ENCODE data around the gene EPGN.
A peak's percentile ranks its signal among the peaks of the same experiment; 100 is the strongest.
"Not testable (repeated sequence)": the region's sequence is repeated elsewhere in the genome, so short reads cannot be mapped to it uniquely, and the experiment has no call there.

Gene EPGN

DNA sequence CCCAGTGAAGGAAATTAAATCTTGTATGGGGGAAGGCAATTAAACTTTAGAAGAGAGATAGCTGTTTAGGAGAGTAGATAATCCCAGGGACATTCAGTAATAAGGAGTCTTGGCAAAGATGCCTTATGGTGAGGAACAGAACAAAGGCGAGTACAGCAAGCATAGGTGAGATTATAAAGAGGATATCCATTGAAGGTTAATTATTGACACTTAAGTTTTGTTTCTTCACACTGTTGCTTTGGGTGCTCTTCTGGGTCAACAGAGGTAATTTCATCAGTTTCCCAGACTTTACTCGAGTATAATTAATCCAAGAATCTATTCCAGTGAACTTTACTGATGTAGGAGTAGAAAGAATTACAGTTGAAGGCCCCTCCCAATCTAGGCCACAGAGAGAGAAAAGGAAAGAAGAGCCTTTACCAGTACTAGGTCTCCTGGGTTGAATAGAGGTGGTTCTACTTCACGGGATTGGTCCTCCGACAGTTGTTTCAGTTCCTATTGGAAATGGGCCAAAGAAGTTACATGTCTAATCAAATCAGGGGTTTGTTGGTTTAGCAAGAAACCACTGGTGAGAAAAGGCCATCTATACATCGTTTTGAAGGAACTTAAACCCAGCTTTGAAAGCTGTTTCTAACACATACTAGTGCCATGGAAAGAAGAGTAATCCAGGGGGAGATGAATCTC, 27.2 kb downstream of the EPGN start:
- H3K4me3 ChIP-seq (ENCODE audit: low read depth, low read length), result no peak overlapping the region
- no peaks in the 10 kb centered on the region for H3K9me3 ChIP-seq (ENCODE audit: control insufficient read depth, insufficient read depth, low read length)
- no peak overlapping the region for H3K9ac ChIP-seq (ENCODE audit: low read depth, low read length)
- H3K4me1 ChIP-seq (ENCODE audit: control insufficient read depth, insufficient read depth, low read length), result no peaks in the 10 kb centered on the region
- no peaks in the 10 kb centered on the region for H3K27me3 ChIP-seq (ENCODE audit: control insufficient read depth, insufficient read depth, low read length)
- no peak overlapping the region for H3K27ac ChIP-seq (ENCODE audit: low read depth, low read length)
- H3K36me3 ChIP-seq (ENCODE audit: control insufficient read depth, insufficient read depth, low read length), result no peaks in the 10 kb centered on the region

DNA sequence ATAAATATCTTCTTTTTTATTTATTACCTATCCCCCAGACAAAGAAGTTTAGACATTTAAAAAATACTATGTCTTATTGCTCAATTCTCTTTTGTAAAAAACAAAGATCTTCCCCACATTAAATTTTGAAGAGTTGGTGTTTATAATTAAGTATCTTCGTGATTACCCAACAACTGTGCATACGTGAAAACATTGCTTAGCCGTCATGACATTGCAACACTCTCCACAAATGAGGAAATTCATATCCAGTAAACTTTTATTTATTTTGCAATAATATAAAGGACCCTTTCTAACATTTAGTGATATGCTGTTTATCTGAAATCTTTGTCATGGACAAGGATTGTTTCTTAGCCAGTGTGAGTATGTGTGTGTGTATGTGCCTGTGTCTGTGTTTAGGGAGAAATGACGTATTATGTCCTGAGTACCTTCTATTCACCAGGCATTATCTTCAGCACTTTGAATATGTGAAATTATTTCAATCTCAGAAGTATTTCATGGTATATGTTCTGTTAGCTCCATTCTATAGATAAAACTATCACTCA, 30.6 kb downstream of the EPGN start:
- H3K36me3 ChIP-seq (ENCODE audit: control insufficient read depth, insufficient read depth, low read length), result no peaks in the 10 kb centered on the region
- peaks cover 10% of the 10 kb centered on the region for H3K9me3 ChIP-seq (ENCODE audit: control insufficient read depth, insufficient read depth, low read length)
- no peaks in the 10 kb centered on the region for H3K27me3 ChIP-seq (ENCODE audit: control insufficient read depth, insufficient read depth, low read length)
- no peak overlapping the region for H3K4me3 ChIP-seq (ENCODE audit: low read depth, low read length)
- no peak overlapping the region for H3K27ac ChIP-seq (ENCODE audit: low read depth, low read length)
- H3K9ac ChIP-seq (ENCODE audit: low read depth, low read length), result no peak overlapping the region
- no peaks in the 10 kb centered on the region for H3K4me1 ChIP-seq (ENCODE audit: control insufficient read depth, insufficient read depth, low read length)

DNA sequence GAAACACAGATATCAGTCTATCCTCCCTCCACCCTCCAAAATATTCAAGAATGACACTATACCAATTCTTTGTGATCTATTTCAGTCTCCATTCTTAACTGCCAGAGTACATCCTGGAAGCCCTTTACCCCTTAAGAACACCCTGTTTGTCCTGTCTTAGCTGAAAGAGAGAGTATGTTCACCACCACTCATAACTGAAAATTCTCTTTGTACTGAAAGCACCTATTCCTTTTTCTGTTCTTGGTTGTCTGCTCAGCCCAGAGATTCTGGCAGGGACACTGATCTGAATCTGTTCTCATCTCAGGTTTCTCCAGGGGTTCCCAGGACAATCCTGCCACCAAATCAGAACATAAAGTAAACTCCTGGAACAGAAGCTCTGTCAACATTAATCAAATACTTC, 31.2 kb downstream of the EPGN start:
- H3K4me3 ChIP-seq (ENCODE audit: low read depth, low read length), result no peak overlapping the region
- no peaks in the 10 kb centered on the region for H3K27me3 ChIP-seq (ENCODE audit: control insufficient read depth, insufficient read depth, low read length)
- no peak overlapping the region for H3K9ac ChIP-seq (ENCODE audit: low read depth, low read length)
- H3K36me3 ChIP-seq (ENCODE audit: control insufficient read depth, insufficient read depth, low read length), result no peaks in the 10 kb centered on the region
- peaks cover 17% of the 10 kb centered on the region for H3K9me3 ChIP-seq (ENCODE audit: control insufficient read depth, insufficient read depth, low read length)
- H3K27ac ChIP-seq (ENCODE audit: low read depth, low read length), result no peak overlapping the region
- H3K4me1 ChIP-seq (ENCODE audit: control insufficient read depth, insufficient read depth, low read length), result no peaks in the 10 kb centered on the region

GRCh38 chr4:74340421-74340820, 32.2 kb downstream of the EPGN start:
- H3K4me3 ChIP-seq (ENCODE audit: low read depth, low read length); H3K4me1 ChIP-seq (ENCODE audit: control insufficient read depth, insufficient read depth, low read length); H3K36me3 ChIP-seq (ENCODE audit: control insufficient read depth, insufficient read depth, low read length); H3K27me3 ChIP-seq (ENCODE audit: control insufficient read depth, insufficient read depth, low read length); H3K9ac ChIP-seq (ENCODE audit: low read depth, low read length); H3K27ac ChIP-seq (ENCODE audit: low read depth, low read length): not testable (repeated sequence)
- H3K9me3 ChIP-seq (ENCODE audit: control insufficient read depth, insufficient read depth, low read length), result peaks cover 25% of the 10 kb centered on the region

GRCh38 chr4:74344031-74344430, 35.8 kb downstream of the EPGN start:
- Histone ChIP-seq H3K27me3 (ENCODE audit: control insufficient read depth, insufficient read depth, low read length) (no peaks in the 10 kb centered on the region), H3K4me3 (ENCODE audit: low read depth, low read length) (no peak overlapping the region), H3K9ac (ENCODE audit: low read depth, low read length) (no peak overlapping the region)

DNA sequence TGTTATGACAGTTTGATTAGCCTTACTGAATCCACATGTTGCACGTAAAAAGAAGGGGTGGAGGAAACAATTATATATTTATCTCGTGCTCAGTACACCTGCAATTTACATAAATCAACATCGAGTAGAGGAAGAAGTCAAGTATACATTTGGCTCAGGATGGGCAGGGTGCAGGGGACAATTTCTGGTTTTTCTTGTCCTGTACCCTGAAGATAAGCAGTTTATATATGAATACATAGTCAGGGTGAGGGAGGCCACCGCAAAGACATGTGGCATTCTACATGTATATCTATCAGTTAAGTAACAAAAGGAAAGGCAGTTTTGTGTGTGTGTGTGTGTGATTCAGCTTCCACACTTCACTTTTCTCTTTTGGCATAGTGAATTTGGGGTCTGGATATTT, 45.6 kb downstream of the EPGN start:
- Histone ChIP-seq H3K4me3 (ENCODE audit: low read depth, low read length) (no peak overlapping the region), H3K9me3 (ENCODE audit: control insufficient read depth, insufficient read depth, low read length) (no peaks in the 10 kb centered on the region), H3K4me1 (ENCODE audit: control insufficient read depth, insufficient read depth, low read length) (no peaks in the 10 kb centered on the region), H3K27ac (ENCODE audit: low read depth, low read length) (no peak overlapping the region), H3K9ac (ENCODE audit: low read depth, low read length) (no peak overlapping the region), H3K36me3 (ENCODE audit: control insufficient read depth, insufficient read depth, low read length) (no peaks in the 10 kb centered on the region), H3K27me3 (ENCODE audit: control insufficient read depth, insufficient read depth, low read length) (no peaks in the 10 kb centered on the region)

More at GRCh38 chr4:74344031-74344430, 35.8 kb downstream of the EPGN start:
- Histone ChIP-seq H3K9me3 (ENCODE audit: control insufficient read depth, insufficient read depth, low read length) (peaks cover 28% of the 10 kb centered on the region), H3K27ac (ENCODE audit: low read depth, low read length) (no peak overlapping the region), H3K36me3 (ENCODE audit: control insufficient read depth, insufficient read depth, low read length) (no peaks in the 10 kb centered on the region), H3K4me1 (ENCODE audit: control insufficient read depth, insufficient read depth, low read length) (no peaks in the 10 kb centered on the region)

DNA sequence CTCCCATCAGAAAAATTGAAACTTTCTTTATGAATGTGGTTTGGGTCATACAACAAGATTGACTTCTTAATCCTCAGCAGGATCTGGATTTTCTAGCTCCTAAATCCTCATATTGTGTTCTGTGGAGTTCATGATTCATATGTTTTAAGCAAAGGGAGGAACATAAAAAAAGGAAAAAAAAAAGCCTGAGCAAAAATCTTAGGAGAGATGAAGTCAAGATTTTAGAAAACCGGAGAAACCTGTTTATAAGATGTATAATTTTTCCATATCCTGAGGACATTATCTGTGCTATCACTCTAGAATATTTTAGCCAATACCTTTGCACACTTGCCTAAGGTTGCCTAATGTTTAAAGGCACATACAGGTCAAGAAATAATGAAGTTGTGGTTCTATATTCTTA, 49.7 kb downstream of the EPGN start:
- H3K27ac ChIP-seq (ENCODE audit: low read depth, low read length), result no peak overlapping the region
- H3K9ac ChIP-seq (ENCODE audit: low read depth, low read length), result no peak overlapping the region
- H3K27me3 ChIP-seq (ENCODE audit: control insufficient read depth, insufficient read depth, low read length), result no peaks in the 10 kb centered on the region
- no peaks in the 10 kb centered on the region for H3K36me3 ChIP-seq (ENCODE audit: control insufficient read depth, insufficient read depth, low read length)
- no peaks in the 10 kb centered on the region for H3K4me1 ChIP-seq (ENCODE audit: control insufficient read depth, insufficient read depth, low read length)
- no peak overlapping the region for H3K4me3 ChIP-seq (ENCODE audit: low read depth, low read length)
- H3K9me3 ChIP-seq (ENCODE audit: control insufficient read depth, insufficient read depth, low read length), result no peaks in the 10 kb centered on the region

- no peak overlapping the region for H3K9ac ChIP-seq (ENCODE audit: low read depth, low read length)
- peaks cover 22% of the 10 kb centered on the region for H3K27me3 ChIP-seq (ENCODE audit: control insufficient read depth, insufficient read depth, low read length)
- H3K4me3 ChIP-seq (ENCODE audit: low read depth, low read length), result no peak overlapping the region
- H3K36me3 ChIP-seq (ENCODE audit: control insufficient read depth, insufficient read depth, low read length), result no peaks in the 10 kb centered on the region
- peaks cover 10% of the 10 kb centered on the region for H3K4me1 ChIP-seq (ENCODE audit: control insufficient read depth, insufficient read depth, low read length)
- H3K27ac ChIP-seq (ENCODE audit: low read depth, low read length), result no peak overlapping the region
- no peaks in the 10 kb centered on the region for H3K9me3 ChIP-seq (ENCODE audit: control insufficient read depth, insufficient read depth, low read length)
Measured at GRCh38 chr4:74361671-74362070, 53.4 kb downstream of the EPGN start.

- H3K27me3 ChIP-seq (ENCODE audit: control insufficient read depth, insufficient read depth, low read length), result peaks cover 24% of the 10 kb centered on the region
- H3K27ac ChIP-seq (ENCODE audit: low read depth, low read length), result no peak overlapping the region
- no peaks in the 10 kb centered on the region for H3K36me3 ChIP-seq (ENCODE audit: control insufficient read depth, insufficient read depth, low read length)
- no peaks in the 10 kb centered on the region for H3K9me3 ChIP-seq (ENCODE audit: control insufficient read depth, insufficient read depth, low read length)
- no peak overlapping the region for H3K9ac ChIP-seq (ENCODE audit: low read depth, low read length)
- H3K4me3 ChIP-seq (ENCODE audit: low read depth, low read length), result no peak overlapping the region
- H3K4me1 ChIP-seq (ENCODE audit: control insufficient read depth, insufficient read depth, low read length), result peaks cover 10% of the 10 kb centered on the region
Measured at GRCh38 chr4:74362347-74362746, 54.1 kb downstream of the EPGN start.

DNA sequence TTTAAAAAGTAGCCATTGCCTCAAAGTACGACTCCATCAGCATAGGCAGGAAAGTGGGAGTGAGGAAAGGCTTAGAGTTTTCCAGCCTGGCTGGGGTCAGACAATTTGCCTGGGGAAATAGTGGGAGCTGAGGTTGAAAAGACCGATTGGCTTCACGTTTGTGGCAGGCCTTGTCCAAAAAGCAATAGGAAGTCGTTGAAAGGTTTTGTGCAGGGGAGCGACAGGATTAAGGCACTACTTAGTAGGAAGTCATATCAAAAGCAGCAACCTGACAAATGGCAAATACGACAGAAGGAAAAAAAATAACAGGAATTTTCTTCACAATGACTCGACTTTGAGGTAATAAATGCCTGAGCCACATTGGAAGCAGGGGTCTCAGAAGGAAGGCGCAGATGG, 56.0 kb downstream of the EPGN start:
- H3K9me3 ChIP-seq (ENCODE audit: control insufficient read depth, insufficient read depth, low read length), result no peaks in the 10 kb centered on the region
- no peak overlapping the region for H3K27ac ChIP-seq (ENCODE audit: low read depth, low read length)
- H3K9ac ChIP-seq (ENCODE audit: low read depth, low read length), result no peak overlapping the region
- H3K27me3 ChIP-seq (ENCODE audit: control insufficient read depth, insufficient read depth, low read length), result peaks cover 24% of the 10 kb centered on the region
- H3K4me1 ChIP-seq (ENCODE audit: control insufficient read depth, insufficient read depth, low read length), result peaks cover 10% of the 10 kb centered on the region
- peak overlapping the region; percentile 88 for H3K4me3 ChIP-seq (ENCODE audit: low read depth, low read length)
- H3K36me3 ChIP-seq (ENCODE audit: control insufficient read depth, insufficient read depth, low read length), result no peaks in the 10 kb centered on the region

DNA sequence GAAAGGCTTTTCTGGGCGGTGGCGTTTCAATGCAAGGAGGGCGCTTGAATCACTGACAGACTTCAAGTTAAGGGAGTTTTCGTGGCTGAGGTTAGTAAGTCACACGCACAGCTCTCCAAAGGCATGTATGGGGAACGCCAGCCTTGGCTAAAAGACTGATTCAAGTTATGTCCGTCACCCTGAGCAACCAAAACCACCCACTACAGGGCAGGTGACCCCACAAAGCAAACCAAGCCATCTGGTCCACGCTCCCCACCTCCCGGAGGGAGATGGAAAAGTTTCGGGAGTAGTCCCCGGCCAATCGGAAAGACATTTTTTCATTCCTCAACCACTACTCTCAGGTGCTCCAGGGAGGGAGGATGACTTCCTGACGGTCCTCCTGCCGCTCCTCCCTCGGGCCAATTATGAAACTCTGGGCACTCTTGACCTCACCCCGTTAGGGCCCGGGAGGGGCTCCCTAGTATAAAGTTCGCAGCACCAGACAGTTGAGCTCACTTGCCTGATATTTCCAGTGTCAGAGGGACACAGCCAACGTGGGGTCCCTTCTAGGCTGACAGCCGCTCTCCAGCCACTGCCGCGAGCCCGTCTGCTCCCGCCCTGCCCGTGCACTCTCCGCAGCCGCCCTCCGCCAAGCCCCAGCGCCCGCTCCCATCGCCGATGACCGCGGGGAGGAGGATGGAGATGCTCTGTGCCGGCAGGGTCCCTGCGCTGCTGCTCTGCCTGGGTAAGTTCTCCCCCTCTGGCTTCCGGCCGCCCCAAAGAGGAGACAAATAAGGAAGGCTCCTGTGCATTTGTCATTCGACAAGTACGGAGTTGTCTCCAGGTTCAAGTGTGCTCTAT, 56.6 kb downstream of the EPGN start, which contains the start of gene EREG:
EREG (plus strand) TSS at position 494 of the 840 bp plus-strand sequence; CDS start at position 658, 164 bp downstream.
- H3K4me1 ChIP-seq (ENCODE audit: control insufficient read depth, insufficient read depth, low read length), result peaks cover 10% of the 10 kb centered on the region
- no peaks in the 10 kb centered on the region for H3K36me3 ChIP-seq (ENCODE audit: control insufficient read depth, insufficient read depth, low read length)
- peak within 1 kb of the TSS; percentile 88 for H3K4me3 ChIP-seq (ENCODE audit: low read depth, low read length)
- no peak within 1 kb of the TSS for H3K27ac ChIP-seq (ENCODE audit: low read depth, low read length)
- H3K9me3 ChIP-seq (ENCODE audit: control insufficient read depth, insufficient read depth, low read length), result no peaks in the 10 kb centered on the region
- peaks cover 24% of the 10 kb centered on the region for H3K27me3 ChIP-seq (ENCODE audit: control insufficient read depth, insufficient read depth, low read length)
- no peak within 1 kb of the TSS for H3K9ac ChIP-seq (ENCODE audit: low read depth, low read length)
